NCI-H1092 (cell line): ENCODE results near the gene CD300A.

Source experiments
- DNase-seq: peaks from one replicate; lab custom pipeline; 2025; lab: John Stamatoyannopoulos, UW

Gene CD300A

DNA sequence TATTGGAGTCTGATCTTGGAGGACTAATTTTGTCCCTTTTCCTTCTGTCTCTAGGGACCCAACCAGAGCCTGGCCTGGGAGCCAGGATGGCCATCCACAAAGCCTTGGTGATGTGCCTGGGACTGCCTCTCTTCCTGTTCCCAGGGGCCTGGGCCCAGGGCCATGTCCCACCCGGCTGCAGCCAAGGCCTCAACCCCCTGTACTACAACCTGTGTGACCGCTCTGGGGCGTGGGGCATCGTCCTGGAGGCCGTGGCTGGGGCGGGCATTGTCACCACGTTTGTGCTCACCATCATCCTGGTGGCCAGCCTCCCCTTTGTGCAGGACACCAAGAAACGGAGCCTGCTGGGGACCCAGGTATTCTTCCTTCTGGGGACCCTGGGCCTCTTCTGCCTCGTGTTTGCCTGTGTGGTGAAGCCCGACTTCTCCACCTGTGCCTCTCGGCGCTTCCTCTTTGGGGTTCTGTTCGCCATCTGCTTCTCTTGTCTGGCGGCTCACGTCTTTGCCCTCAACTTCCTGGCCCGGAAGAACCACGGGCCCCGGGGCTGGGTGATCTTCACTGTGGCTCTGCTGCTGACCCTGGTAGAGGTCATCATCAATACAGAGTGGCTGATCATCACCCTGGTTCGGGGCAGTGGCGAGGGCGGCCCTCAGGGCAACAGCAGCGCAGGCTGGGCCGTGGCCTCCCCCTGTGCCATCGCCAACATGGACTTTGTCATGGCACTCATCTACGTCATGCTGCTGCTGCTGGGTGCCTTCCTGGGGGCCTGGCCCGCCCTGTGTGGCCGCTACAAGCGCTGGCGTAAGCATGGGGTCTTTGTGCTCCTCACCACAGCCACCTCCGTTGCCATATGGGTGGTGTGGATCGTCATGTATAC is 26.5 kb upstream of the CD300A start:
- DNase-seq, result no peak

GRCh38 chr17:74441537-74441936 is 24.9 kb upstream of the CD300A start:
- no peak for DNase-seq

DNA sequence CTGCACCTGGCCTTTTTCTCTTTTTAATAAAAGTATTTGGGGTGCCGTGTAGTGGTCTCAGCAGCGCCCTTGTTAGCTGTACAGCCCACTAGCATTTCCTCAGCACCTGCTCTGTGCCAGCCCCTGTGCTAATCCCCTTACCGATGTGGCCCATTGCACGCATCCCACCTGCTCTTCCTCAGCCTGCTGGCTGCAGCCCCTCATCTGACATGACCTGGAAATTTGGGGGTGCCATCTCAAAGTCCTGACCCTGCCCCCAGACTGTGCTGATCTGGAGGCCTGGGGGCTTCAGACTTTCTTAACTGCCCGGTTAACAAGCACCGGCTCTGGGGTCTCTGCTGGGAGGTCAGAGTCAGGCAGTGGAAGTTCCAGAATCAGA is 24.2 kb upstream of the CD300A start:
- DNase-seq, result no peak

DNA sequence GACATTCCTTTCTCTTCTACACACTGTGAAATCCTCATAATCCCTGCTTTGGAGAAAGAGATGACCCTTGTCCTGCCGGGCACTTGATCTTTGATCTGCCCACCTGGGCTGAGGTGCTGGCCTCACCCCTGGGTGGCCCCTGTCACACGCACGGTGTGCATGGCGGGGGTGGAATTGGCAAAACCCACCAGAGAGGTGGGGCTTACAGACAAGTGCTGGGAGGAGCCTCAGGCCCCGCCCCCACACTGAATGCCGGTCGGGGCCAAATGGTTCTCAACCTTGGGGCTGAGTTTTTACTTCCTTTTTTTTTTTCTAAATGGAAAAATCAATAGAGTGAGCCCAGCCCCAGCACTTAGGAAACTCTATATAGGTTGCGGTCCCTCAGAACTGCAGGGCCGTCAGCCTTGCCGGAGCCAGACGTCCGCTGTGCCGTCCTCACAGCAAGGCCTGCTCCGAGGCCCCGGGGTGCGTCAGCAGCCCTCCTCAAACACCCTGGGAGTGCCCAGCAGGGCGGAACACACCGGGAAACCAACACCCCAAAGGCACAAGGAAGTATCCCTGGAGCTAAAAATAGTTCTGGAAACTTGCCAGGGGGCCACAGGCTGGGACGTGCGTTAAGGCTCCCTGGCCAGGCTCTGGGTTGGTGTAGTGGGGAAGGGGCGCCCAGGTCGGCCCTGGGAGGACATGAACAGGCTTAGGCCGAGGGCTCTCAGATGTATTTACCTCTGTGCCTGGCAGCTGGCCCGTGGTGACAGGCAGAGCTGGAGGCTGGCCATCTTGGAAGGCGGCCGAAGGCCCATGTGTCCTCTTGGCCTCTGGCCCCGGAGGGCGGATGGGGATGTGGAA is 23.5 kb upstream of the CD300A start:
- peak; percentile 82 for DNase-seq

DNA sequence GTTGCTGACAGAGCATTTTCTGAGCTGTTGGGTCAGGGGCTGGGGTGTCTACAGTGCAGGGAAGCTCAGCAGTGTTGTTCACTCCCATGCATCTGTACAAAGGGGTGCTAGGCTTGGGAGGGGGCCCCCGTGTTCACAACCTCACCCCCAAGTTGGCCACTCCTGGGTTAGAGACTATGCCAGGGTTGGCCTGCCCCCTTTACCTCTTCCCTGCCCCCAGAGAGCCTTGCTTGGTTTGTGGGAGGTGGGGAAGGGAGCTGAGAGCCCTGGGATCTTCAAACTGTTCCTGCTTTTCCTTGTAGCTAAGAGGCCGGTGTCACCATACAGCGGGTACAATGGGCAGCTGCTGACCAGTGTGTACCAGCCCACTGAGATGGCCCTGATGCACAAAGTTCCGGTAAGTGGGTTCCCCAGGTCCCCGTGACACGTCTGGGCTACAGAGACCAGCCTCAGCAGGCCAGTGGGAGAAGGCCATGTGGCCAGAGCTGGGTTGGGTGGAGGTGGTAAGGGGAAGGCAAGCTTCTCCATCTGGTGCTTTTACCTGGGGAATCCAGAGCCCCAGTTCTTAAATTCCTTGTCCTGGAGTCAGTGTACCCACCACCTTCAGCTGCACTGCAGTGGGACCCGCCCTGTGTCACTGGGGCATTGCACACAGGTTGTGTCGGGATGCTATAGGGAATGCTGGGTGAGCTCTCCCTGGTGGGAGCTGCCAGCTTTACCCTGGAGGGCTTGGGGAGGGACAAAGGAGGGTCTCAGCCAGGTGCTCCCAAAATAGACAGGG is 22.7 kb upstream of the CD300A start:
- no peak for DNase-seq

DNA sequence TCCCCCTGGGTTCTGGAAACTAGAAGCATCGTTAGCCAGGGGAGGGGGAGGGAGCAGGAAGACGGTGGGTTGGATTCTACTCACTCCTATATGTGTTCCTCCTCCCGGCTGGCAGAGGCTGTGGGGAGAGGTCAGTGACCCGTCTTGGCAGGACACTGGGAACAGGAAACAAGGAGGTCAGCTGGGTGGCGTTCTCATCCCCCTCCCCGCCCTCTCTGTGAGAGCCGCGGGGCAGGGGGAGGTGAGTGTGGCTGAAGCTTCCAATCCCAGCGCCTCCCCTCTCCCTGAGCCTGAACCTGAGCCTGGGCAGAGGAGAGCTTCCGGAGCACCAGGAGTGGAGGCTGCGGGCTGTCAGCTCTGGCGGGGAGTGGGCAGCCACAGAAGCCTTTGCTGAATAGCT is 22.0 kb upstream of the CD300A start:
- no peak for DNase-seq

GRCh38 chr17:74445158-74445557 is 21.3 kb upstream of the CD300A start:
- no peak for DNase-seq

- no peak for DNase-seq
Observed at GRCh38 chr17:74446551-74447500, 19.6 kb upstream of the CD300A start.

GRCh38 chr17:74447628-74448159 is 18.7 kb upstream of the CD300A start:
- DNase-seq, result no peak

- DNase-seq, result no peak
Observed at GRCh38 chr17:74448756-74449155, 17.7 kb upstream of the CD300A start.

GRCh38 chr17:74449306-74449705 is 17.1 kb upstream of the CD300A start:
- DNase-seq, result no peak

GRCh38 chr17:74449773-74450172 is 16.7 kb upstream of the CD300A start:
- DNase-seq, result no peak

DNA sequence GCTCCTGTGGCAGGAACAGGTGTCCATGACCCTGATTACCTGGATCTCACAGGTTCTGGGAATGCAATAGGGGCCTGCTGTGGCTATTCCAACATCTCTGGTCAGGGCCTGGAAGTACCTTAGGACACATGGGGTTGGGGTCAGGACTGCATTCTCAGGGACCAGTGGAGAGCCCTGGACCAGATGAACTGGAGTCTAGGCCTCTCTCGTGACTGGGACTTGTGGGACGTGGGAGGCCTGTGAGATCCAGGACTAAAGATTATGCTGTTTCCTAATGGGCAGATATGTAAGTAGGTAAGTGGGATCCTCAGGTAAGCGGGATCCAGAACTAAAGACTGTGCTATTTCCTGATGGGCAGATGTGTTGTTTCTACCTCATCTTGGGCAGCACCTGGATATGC is 16.2 kb upstream of the CD300A start:
- DNase-seq, result no peak

DNA sequence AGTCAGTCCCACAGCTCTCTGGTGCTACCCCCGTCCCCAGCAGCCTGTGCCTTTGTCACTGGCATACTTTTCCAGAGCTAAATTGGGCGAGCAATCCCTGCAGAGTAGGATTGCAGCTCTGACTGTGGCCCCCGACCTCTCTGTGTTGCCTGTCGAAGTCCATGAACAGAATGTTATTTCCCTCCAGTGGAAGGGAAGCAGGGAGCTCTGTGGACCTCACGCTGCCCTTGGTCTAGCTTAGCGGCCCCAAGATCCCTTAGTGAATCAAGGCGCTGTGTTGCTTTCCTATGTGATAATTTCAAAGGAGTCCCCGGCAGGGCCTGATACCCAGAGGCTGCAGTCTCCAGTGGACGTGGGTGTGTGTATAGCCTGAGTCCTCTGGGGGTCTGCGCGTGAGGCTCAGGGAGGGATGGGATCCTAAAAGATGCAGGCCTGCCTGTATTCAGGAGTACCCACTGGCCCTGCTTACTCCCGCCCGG is 15.5 kb upstream of the CD300A start:
- DNase-seq, result no peak

DNA sequence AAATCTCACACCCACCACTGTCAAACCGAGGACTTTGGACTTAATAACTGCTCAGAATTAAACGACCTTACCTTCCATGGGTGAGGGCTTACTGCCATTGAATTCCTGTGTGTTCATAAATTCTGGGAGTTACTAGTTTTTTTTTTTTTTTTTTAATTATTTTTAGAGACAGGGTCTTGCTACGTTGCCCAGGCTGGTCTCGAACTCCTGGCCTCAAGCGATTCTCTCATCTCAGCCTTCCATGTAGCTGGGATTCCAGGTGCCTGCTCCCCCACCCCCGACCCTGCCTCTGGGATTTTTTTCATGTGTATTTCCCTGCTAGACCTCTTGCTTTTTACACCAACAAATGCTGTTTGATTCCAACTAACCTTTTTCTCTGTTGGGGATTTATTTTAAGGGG is 14.9 kb upstream of the CD300A start:
- no peak for DNase-seq

DNA sequence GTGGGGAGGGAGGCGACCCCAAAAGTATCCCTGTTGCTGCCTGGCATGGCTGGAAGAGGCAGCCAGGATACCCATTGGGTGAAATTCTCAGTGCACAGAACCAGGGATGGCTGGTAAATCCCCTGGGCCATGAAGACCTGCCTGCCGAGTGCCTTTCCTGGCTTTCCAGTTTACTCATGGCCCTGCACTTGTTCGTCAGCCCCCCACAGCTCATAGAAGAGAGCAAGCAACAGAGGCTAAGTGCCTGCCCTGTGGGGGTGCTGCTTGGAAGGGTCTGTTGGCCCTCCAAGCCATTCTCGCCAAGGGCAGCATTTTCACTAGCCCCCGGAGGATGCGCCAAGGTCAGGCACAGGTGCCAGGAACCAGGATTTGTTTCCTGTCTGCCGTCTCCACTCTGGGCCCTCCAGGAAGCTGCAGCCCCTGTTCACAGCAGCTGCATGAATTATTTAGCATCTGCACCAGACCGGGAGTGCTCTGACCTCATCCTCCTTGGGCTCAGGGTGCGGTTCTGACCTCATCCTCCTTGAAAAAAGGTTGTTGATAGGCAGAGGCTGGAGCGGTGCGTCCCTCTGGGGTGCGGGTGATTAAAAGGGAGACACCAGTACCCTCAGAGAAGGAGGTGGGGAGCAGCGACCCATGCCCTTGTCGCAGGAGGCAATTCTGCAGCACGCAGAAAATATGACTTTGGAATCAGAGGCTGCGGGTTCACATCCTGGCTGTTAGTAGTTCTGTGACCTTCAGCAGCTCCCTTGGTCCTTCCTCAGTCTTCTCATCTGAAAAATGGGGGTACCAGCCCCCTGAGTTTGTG is 14.2 kb upstream of the CD300A start:
- peak; percentile 86 for DNase-seq

DNA sequence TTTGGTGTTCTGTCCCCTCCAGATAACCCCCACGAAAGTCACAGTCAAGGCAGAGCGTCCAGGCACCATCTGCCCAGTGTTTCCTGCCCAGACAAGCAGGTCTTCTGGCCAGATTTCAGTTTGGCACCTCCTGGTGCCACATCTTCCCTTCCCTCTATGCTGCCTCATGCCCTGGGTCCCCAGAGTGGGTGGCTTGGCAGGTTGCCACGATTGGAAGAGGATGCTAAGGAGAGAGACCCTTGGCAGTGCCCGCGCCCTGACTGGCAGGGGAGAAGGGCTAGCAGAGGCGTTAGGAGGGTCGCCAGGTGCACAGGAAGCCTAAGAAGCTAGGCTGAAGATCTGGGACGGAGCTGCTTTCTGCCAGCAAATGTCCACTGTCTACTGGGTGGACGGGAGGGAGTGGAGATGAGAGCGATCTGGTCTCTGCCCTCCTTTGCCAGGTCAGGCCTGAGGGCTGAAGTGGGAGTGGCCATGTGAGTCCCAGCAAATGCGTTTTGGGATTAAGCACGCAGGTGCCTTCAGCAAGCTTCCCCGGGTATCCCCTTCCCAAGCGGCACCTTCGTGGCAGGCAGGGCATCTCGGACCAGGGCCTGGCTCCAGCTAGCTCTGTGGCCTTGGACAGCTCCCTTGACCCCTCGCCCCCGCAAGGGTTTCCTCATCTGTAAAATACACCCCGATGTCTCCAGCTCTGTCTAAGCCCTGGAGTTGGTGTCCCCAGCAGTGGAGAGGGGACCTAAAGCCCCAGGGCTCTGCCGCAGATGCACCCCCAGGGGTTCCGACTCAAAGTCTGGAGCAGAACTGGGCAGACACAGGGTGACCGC is 13.4 kb upstream of the CD300A start:
- peak; percentile 69 for DNase-seq

DNA sequence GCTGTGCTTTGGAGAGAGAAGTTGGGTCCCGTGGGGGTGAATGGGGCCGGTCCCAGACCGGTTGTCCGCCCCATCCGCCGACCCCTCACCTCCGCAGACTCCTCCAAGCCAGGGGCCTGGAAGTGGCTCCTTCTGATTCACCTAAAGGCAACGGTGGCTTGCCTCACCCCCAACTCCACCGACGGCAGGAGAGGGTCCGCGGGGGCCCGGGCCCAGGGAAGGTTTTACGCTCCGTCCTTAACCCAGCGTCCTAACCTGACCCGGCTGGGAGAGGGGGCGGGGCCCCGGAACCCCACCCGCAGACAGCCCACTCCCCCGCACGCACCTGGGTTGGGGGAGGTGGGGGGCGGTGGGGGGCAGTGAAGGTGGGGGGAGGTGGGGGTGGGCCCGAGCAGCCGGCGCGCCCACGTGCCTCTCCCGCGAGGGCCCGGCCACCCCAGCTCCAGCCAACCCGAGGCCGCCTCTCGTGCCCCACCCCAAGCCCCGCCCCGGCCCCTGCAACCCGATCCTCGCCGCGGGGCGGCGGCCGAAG is 12.7 kb upstream of the CD300A start:
- no peak for DNase-seq
